K562 (cell line): ENCODE results near the gene LEMD1. TPM values are rescaled to one million over a fixed set of nuclear protein-coding genes. Genes with fewer than 3 reads are reported as not detected.

ENCODE experiments used
- BRF1 ChIP-seq: IDR thresholded peaks from 3 replicates; pipeline ENCODE4 v1.6.1; 2011; ENCODE audit warnings: borderline replicate concordance, mild to moderate bottlenecking; ENCODE audit not compliant: insufficient read length; ENCODE audit errors: extremely low read depth
- CBFA2T2 ChIP-seq: fragments of 450-650 bp; conservative IDR thresholded peaks from 2 replicates; pipeline ENCODE4 v1.6.1; 2017; ENCODE audit warnings: mild to moderate bottlenecking
- CCNT2 ChIP-seq: IDR thresholded peaks from 2 replicates; pipeline ENCODE4 v1.6.1; 2011; ENCODE audit warnings: borderline replicate concordance, low read depth, mild to moderate bottlenecking, moderate library complexity, mixed read lengths, low read length; ENCODE audit not compliant: insufficient read length; ENCODE audit errors: extremely low read depth
- ELF2 ChIP-seq: fragments of 250-450 bp; sonication (Bioruptor Pico); IDR thresholded peaks from 2 replicates; pipeline ENCODE4 v1.5.0; 2021; ENCODE audit warnings: mild to moderate bottlenecking
- ESRRA ChIP-seq: fragments of 450-650 bp; IDR thresholded peaks from 2 replicates; pipeline ENCODE4 v1.6.1; 2014; ENCODE audit warnings: low read depth, mild to moderate bottlenecking, moderate library complexity, borderline replicate concordance
- ETS1 ChIP-seq: conservative IDR thresholded peaks from 2 replicates; pipeline ENCODE4 v1.6.1; 2011; ENCODE audit warnings: low read depth, mild to moderate bottlenecking, low read length; ENCODE audit not compliant: control insufficient read depth
- HNRNPLL ChIP-seq: fragments of 200-400 bp; formaldehyde crosslinking; IDR thresholded peaks from 2 replicates; pipeline ENCODE4 v1.6.1; 2017; ENCODE audit warnings: low read length, low read depth, mild to moderate bottlenecking; ENCODE audit not compliant: poor library complexity, severe bottlenecking
- JUNB ChIP-seq: fragments of 450-650 bp; formaldehyde crosslinking; conservative IDR thresholded peaks from 2 replicates; pipeline ENCODE4 v1.4.0; 2020; ENCODE audit warnings: mild to moderate bottlenecking
- KDM1A ChIP-seq, 2 experiments: fragments of 450-650 bp; IDR thresholded peaks; 2 replicates each; pipeline ENCODE4 v1.6.1; 2016; ENCODE audit warnings: mild to moderate bottlenecking in 2 of 2
- L3MBTL2 ChIP-seq: fragments of 450-650 bp; IDR thresholded peaks from 2 replicates; pipeline ENCODE4 v1.6.1; 2016; ENCODE audit warnings: mild to moderate bottlenecking, moderate library complexity
- NR3C1 ChIP-seq: sonication (generic); formaldehyde crosslinking; IDR thresholded peaks from 2 replicates; pipeline ENCODE4 v1.8.1; 2022; ENCODE audit warnings: missing genetic modification reagents
- PBX2 ChIP-seq, 2 experiments: IDR thresholded peaks in 1 of 2; conservative IDR thresholded peaks in 1 of 2; 2 replicates each; pipeline ENCODE4 v1.6.1; 2016; ENCODE audit warnings: low read depth in 2 of 2, mild to moderate bottlenecking in 1 of 2, missing compliant biosample characterization in 1 of 2, missing genetic modification characterization in 1 of 2, moderate library complexity in 1 of 2
- RCOR1 ChIP-seq, 2 experiments: IDR thresholded peaks; 2 replicates each; pipeline ENCODE4 v1.6.1; 2012; ENCODE audit warnings: low read depth in 2 of 2, low read length in 2 of 2, borderline replicate concordance in 1 of 2, improper control_type of control experiment in 1 of 2
- SAFB ChIP-seq: fragments of 200-400 bp; formaldehyde crosslinking; IDR thresholded peaks from 2 replicates; pipeline ENCODE4 v1.6.1; 2017; ENCODE audit warnings: low read depth, low read length, borderline replicate concordance
- SMAD2 ChIP-seq: fragments of 150-350 bp; IDR thresholded peaks from 2 replicates; pipeline ENCODE4 v1.6.1; 2014; ENCODE audit warnings: low read depth, mild to moderate bottlenecking, low read length
- SNAPC5 ChIP-seq: fragments of 250-450 bp; sonication (Bioruptor Pico); IDR thresholded peaks from 2 replicates; pipeline ENCODE4 v1.8.0; 2021; ENCODE audit warnings: moderate library complexity, mild to moderate bottlenecking, inconsistent platforms
- TCF7L2 ChIP-seq: fragments of 150-350 bp; IDR thresholded peaks from 2 replicates; pipeline ENCODE4 v1.6.1; 2016; ENCODE audit warnings: low read depth, mild to moderate bottlenecking, low read length, moderate library complexity
- USF1 ChIP-seq: sonication (generic); formaldehyde crosslinking; IDR thresholded peaks from 2 replicates; pipeline ENCODE4 v1.9.0; 2022; ENCODE audit warnings: mild to moderate bottlenecking, missing genetic modification reagents
- ZFP36 ChIP-seq: fragments of 150-350 bp; IDR thresholded peaks from 2 replicates; pipeline ENCODE4 v1.6.1; 2018; ENCODE audit warnings: low read length, low read depth; ENCODE audit not compliant: partially characterized antibody
- ZFX ChIP-seq: sonication (generic); formaldehyde crosslinking; IDR thresholded peaks from 2 replicates; pipeline ENCODE4 v1.8.0; 2022; ENCODE audit warnings: mild to moderate bottlenecking, missing genetic modification reagents, moderate library complexity
- ZNF165 ChIP-seq: fragments of 250-450 bp; sonication (Bioruptor Pico); IDR thresholded peaks from 2 replicates; pipeline ENCODE4 v1.4.0; 2020; ENCODE audit warnings: borderline replicate concordance
- ZNF695 ChIP-seq: fragments of 450-650 bp; formaldehyde crosslinking; IDR thresholded peaks from 2 replicates; pipeline ENCODE4 v1.4.0; 2020; ENCODE audit warnings: mild to moderate bottlenecking, moderate library complexity
- ZNF75A ChIP-seq: fragments of 450-650 bp; formaldehyde crosslinking; IDR thresholded peaks from 2 replicates; pipeline ENCODE4 v1.4.0; 2020; ENCODE audit warnings: mild to moderate bottlenecking
- polyA plus RNA-seq, 8 experiments: library from polyadenylated mRNA; depleted of rRNA in 4 of 8; stranded (reverse) in 5 of 8; unstranded in 3 of 8; fragments of >200 nt; fragmentation: Nextera tagmentation in 2 of 8; fragmentation: Illumina TruSeq in 1 of 8; extraction: Ambion mirVana in 2 of 8; extraction: Trizol in 1 of 8; gene quantifications; 2 replicates each; pipeline versions ENCODE4 v1.2.1 to v1.2.3, GENCODE V29; 2011 to 2014; ENCODE audit warnings: inconsistent platforms in 1 of 8, missing spikeins in 1 of 8
- total RNA-seq, 7 experiments: library from RNA; depleted of rRNA in 6 of 7; stranded (reverse); fragments of >200 nt in 6 of 7; fragmentation: Illumina TruSeq in 2 of 7; extraction: Trizol in 2 of 7; gene quantifications; 2 replicates each; pipeline versions ENCODE4 v1.2.1 to v1.2.3, GENCODE V29; 2011 to 2021; ENCODE audit warnings: low replicate concordance in 1 of 7

LEMD1 gene
- total and polyA plus RNA-seq, 9 of the 15 experiments (the other 6 are each of a cell fraction or from before 2014, with no cell fraction given): 0.11 to 2.4 (median 0.57) TPM; not detected in 1

- TF ChIP-seq PBX2 (CRISPR knock-in tag; IDR thresholded peaks at IDR 0.05; ENCODE audit: low read depth) (peak; percentile 45; the same call in 1 of the 2 replicates), PBX2 (tag; conservative IDR thresholded peaks at IDR 0.05; ENCODE audit: low read depth) (peak; percentile 59), KDM1A (IDR thresholded peaks at IDR 0.05) (no peak), HNRNPLL (no peak), CCNT2 (no peak), ETS1 (no peak), TCF7L2 (no peak), L3MBTL2 (no peak), SNAPC5 (CRISPR knock-in tag) (no peak), ZFP36 (peak; percentile 16), USF1 (CRISPR knock-in tag) (no peak), ELF2 (CRISPR knock-in tag) (no peak), BRF1 (no peak), ZNF165 (CRISPR knock-in tag) (no peak), CBFA2T2 (no peak), NR3C1 (CRISPR knock-in tag) (no peak), ESRRA (0 out of 2 replicates have a peak, but pooled peaks have one; percentile 23), SAFB (no peak), RCOR1 (IDR thresholded peaks at IDR 0.05; ENCODE audit: borderline replicate concordance in 1 of 2, low read depth in 2 of 2, low read length in 2 of 2) (0 out of 4 replicates have a peak, but pooled peaks of 1 of the 2 experiments have one; percentile 10), ZNF75A (no peak), JUNB (no peak), SMAD2 (no peak), ZNF695 (CRISPR knock-in tag) (no peak), ZFX (CRISPR knock-in tag) (peak; percentile 15)
Observed at GRCh38 chr1:205447457-205448341, 25.8 kb upstream of the LEMD1 start (continued).
